ENCODE measurements around the gene ADAMTS2.
A peak's percentile ranks its signal among the peaks of the same experiment; 100 is the strongest.

Gene ADAMTS2

DNA sequence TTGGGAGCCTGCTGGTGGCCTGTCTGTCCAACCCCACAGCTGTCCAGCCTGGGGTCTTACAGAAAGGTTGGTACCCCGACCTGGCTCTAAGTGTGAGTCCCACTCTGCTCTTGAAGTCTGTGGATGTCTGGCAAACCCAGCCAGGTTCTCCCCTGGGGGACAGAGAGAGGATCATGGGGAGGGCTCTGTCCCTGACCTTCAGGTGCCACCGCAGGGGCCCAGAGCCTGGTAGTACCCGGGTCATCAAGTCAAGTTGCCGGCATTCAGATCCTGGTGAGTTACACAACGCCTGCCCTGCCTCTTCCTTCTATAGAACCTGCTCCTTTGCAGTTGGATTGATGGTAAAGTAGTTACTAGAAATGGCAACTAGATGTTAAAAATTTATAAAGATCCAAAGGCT, 66.7 kb downstream of the ADAMTS2 start:
- Mint-ChIP-seq H3K27ac (no peak overlapping the region), H3K9me3 (no peaks in the 10 kb centered on the region), H3K4me1 (no peaks in the 10 kb centered on the region), H3K4me3 (no peak overlapping the region), H3K27me3 (no peaks in the 10 kb centered on the region)
- DNase-seq (no peak), ATAC-seq (peak; percentile 16)

GRCh38 chr5:179278119-179278518, 67.1 kb downstream of the ADAMTS2 start:
- no peak overlapping the region for H3K27ac Mint-ChIP-seq
- ATAC-seq (no peak), DNase-seq (no peak)
- H3K4me3 Mint-ChIP-seq: no peak overlapping the region
- H3K9me3 Mint-ChIP-seq: no peaks in the 10 kb centered on the region
- no peaks in the 10 kb centered on the region for H3K27me3 Mint-ChIP-seq
- H3K4me1 Mint-ChIP-seq: no peaks in the 10 kb centered on the region

DNA sequence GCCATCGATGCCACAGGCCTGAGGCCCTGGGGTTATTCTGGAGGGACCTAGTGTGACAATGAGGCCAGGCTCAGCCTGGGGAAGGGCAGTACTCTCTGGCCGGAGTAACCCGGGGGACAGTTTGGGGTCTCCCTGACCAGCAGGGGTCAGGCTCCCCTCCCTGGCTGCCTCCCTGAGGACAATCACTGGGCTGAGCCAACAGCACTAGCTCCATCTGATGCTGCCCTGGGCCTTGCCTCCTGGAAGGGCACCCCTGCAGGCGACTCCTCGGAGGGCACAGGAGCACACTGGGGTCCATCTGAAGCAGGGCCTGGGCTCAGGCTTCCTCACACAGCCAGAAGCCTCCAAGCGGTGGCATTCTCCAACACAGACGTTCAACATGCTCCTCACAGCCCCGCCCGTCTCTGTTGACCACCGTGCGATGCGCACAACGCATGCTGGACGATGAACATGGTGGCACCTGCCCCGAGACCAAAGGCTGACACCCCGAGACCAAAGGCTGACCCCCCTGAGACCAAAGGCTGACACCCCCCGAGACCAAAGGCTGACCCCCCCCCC, 68.3 kb downstream of the ADAMTS2 start:
- Mint-ChIP-seq H3K27me3 (no peaks in the 10 kb centered on the region), H3K27ac (no peak overlapping the region), H3K9me3 (no peaks in the 10 kb centered on the region), H3K4me3 (no peak overlapping the region), H3K4me1 (no peaks in the 10 kb centered on the region)
- DNase-seq: no peak
- no peak for ATAC-seq

DNA sequence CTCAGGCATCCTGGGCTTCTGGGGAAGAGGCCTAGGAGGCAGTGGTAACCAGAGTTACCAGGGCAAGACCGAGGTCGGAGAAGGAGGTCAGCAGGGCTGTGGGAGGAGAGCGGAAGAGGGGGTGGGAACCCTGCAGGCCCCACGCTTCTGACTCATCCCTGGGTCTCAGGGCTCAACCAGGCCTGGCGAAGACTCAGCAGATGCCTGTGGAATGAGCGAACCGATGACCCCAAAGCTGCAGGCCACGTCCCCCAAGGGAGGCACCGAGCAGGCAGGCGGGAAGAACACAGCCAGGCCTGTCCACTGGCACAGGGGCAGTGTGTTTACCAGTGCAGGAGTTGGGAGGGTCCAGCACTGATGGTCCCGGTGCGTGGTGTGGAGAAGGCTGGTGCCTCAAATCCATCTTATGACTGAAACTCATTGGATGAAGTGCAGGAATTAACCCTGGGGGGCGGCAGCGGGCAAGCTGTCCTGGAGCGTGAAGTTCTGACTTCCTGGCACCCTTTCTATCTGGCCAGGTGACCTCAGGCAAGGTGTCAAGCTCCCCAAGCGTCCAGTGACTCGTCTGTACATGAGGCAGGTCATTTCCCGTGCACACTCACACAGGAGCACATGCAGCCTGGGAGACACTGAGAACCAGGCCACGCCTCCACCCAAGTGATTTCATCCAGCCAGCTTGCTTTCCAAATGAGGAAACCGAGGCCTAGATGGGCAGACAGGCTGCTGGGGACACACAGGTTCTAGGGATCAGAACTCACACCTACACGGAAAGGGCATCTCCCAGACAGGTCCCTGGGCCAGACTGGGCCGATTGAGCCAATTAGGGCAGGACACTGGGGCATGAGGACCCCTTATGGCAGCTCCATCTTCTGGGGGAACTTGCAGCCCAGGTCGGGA, 69.1 kb downstream of the ADAMTS2 start:
- no peaks in the 10 kb centered on the region for H3K4me1 Mint-ChIP-seq
- H3K9me3 Mint-ChIP-seq: no peaks in the 10 kb centered on the region
- H3K27me3 Mint-ChIP-seq: no peaks in the 10 kb centered on the region
- ATAC-seq: no peak
- no peak overlapping the region for H3K27ac Mint-ChIP-seq
- DNase-seq: no peak
- no peak overlapping the region for H3K4me3 Mint-ChIP-seq

DNA sequence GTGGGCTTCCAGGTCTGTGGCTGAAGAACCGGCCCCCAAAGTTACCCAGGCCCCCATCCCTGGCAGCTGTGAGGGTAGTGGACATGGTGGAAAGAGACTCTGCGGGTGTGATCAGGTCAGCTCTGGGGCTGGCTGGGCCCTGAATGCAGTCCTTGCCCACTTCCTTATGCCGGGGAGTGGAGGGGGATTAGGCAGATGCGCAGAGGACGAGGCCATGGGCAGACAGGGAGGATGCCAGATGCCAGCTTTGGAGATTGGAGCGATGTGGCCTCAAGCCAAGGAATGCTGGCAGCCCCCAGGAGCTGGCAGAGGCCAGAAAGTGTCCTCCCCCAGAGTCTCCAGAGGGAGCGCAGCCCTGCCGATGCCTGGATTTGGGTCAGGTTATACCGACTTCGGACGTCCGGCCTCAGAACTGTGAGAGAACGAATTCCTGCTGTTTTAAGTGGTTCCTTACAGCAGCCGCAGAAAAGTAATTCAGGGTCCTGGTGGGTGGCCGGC, 69.8 kb downstream of the ADAMTS2 start:
- Mint-ChIP-seq H3K9me3 (no peaks in the 10 kb centered on the region), H3K4me3 (no peak overlapping the region), H3K27me3 (no peaks in the 10 kb centered on the region), H3K27ac (no peak overlapping the region), H3K4me1 (no peaks in the 10 kb centered on the region)
- ATAC-seq (no peak), DNase-seq (no peak)

DNA sequence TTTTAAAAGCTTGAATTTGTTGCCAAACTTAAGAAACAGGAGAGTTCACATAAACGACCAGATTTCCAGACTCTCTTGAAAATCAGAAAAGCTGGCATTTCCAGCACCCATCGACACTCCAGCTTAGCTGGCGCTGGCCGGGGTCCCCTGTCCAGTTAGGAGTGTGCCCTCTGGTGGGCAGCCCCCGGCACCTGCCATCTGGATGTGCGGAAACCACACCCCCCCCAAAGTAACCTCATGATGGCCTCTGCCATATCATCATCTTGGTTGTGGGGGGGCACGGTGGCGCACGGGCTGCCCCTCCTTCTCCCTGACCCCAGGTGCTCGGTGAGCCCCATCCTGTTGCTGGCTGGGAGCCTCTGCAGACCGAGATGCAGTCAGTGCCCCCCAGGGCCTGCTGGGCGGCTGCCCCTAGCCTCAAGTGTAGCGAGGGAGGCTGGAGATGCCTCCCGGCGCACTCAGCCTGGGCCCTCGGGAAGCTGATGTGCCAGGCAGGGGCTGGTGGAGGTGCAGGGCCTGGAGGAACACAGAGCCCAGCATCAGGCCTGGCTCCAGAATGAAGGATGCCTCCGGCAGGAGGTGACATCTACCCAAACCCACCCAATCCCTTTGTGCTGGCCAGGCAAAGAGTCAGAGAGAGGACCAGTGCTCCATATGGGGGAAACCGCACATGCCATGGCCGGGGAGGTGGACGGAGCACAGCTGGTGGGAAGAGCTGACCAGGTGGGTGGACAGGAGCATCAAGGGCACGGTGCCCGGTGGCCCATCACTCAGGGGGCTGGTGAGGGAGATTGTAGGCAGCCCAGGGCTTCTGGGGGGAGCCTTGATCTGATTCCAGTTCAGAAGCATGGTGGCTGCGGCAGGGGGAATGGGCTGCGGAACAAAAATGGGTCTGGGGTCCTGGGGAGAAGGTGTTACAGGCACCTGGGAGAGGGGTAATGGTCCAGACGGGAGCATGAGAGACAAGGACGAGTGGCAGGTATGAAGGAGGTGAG, 70.6 kb downstream of the ADAMTS2 start:
- H3K27ac Mint-ChIP-seq: no peak overlapping the region
- no peak overlapping the region for H3K4me3 Mint-ChIP-seq
- no peaks in the 10 kb centered on the region for H3K4me1 Mint-ChIP-seq
- no peaks in the 10 kb centered on the region for H3K27me3 Mint-ChIP-seq
- no peaks in the 10 kb centered on the region for H3K9me3 Mint-ChIP-seq
- no peak for ATAC-seq
- DNase-seq: no peak

GRCh38 chr5:179273441-179274145, 71.7 kb downstream of the ADAMTS2 start:
- DNase-seq (no peak), ATAC-seq (peak; percentile 31)
- Mint-ChIP-seq H3K4me1 (no peaks in the 10 kb centered on the region), H3K4me3 (no peak overlapping the region), H3K9me3 (no peaks in the 10 kb centered on the region), H3K27ac (no peak overlapping the region), H3K27me3 (no peaks in the 10 kb centered on the region)

GRCh38 chr5:179273073-179273435, 72.2 kb downstream of the ADAMTS2 start:
- Mint-ChIP-seq H3K4me3 (no peak overlapping the region), H3K27ac (no peak overlapping the region), H3K9me3 (no peaks in the 10 kb centered on the region), H3K27me3 (no peaks in the 10 kb centered on the region), H3K4me1 (no peaks in the 10 kb centered on the region)
- no peak for ATAC-seq
- no peak for DNase-seq

GRCh38 chr5:179272326-179273072, 72.8 kb downstream of the ADAMTS2 start:
- H3K4me1 Mint-ChIP-seq: no peaks in the 10 kb centered on the region
- DNase-seq (no peak), ATAC-seq (no peak)
- H3K27me3 Mint-ChIP-seq: no peaks in the 10 kb centered on the region
- no peak overlapping the region for H3K27ac Mint-ChIP-seq
- no peak overlapping the region for H3K4me3 Mint-ChIP-seq
- H3K9me3 Mint-ChIP-seq: no peaks in the 10 kb centered on the region

- no peaks in the 10 kb centered on the region for H3K9me3 Mint-ChIP-seq
- no peaks in the 10 kb centered on the region for H3K4me1 Mint-ChIP-seq
- no peak overlapping the region for H3K4me3 Mint-ChIP-seq
- ATAC-seq (no peak), DNase-seq (no peak)
- no peaks in the 10 kb centered on the region for H3K27me3 Mint-ChIP-seq
- H3K27ac Mint-ChIP-seq: no peak overlapping the region
These were observed 73.4 kb downstream of the ADAMTS2 start for GRCh38 chr5:179271821-179272325.

GRCh38 chr5:179271428-179271734, 73.9 kb downstream of the ADAMTS2 start:
- ATAC-seq (no peak), DNase-seq (no peak)
- H3K27me3 Mint-ChIP-seq: no peaks in the 10 kb centered on the region
- no peak overlapping the region for H3K27ac Mint-ChIP-seq
- no peaks in the 10 kb centered on the region for H3K9me3 Mint-ChIP-seq
- no peak overlapping the region for H3K4me3 Mint-ChIP-seq
- H3K4me1 Mint-ChIP-seq: no peaks in the 10 kb centered on the region

DNA sequence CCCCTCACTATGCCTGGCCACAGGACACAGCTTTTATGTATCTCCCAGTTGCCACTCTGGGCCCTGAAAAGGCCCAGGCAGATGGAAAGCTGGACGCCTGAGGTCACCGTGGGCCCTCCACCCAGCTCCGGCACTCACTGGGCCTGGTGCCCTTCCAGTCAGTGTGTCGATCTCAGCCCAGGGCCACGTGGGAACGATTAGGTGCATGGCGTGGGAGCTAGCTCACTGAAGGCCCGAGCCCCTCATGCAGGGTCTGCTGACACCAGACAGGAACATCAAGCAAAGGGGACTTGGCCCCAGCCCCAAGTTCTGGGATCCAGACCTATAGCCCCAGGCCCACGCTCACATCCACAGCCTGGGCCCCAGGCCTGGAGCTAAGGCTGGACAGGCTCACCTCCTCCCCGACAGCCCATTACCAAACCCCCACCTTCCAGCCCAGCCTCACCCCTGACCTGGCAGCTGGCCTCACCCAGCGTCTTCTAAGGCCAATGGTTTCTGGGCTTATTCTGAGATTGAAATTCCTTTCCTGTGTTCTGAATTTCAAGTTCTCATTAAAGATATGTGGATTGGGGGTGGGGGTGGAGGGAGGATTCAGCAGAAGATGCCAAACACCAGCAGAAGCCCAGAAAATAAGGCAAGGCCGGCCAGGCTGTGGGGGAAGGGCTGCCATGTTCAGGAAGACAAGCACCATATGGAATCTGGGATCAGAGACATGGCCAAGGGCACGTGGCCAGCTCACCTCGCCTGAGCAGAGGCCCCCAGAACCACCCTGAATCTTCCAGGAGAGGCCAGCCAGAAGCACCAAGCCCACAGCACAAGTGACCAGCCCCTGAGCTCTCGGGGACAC, 74.5 kb downstream of the ADAMTS2 start:
- peak overlapping the region in 1 of 2 donors; percentile 44 for H3K27ac Mint-ChIP-seq
- ATAC-seq: no peak
- H3K4me3 Mint-ChIP-seq: no peak overlapping the region
- peaks cover 6% of the 10 kb centered on the region for H3K27me3 Mint-ChIP-seq
- DNase-seq: no peak
- H3K9me3 Mint-ChIP-seq: no peaks in the 10 kb centered on the region
- no peaks in the 10 kb centered on the region for H3K4me1 Mint-ChIP-seq

GRCh38 chr5:179269781-179270543, 75.3 kb downstream of the ADAMTS2 start:
- no peaks in the 10 kb centered on the region for H3K4me1 Mint-ChIP-seq
- DNase-seq (no peak), ATAC-seq (no peak)
- no peaks in the 10 kb centered on the region for H3K9me3 Mint-ChIP-seq
- no peak overlapping the region for H3K4me3 Mint-ChIP-seq
- peak overlapping the region in 1 of 2 donors; percentile 57 for H3K27ac Mint-ChIP-seq
- H3K27me3 Mint-ChIP-seq: peaks cover 14% of the 10 kb centered on the region
